ENCODE measurements around the gene SHKBP1. TPM values are rescaled to one million over a fixed set of nuclear protein-coding genes. Genes with fewer than 3 reads are reported as not detected.
A peak's percentile ranks its signal among the peaks of the same experiment; 100 is the strongest.
"Not testable (repeated sequence)": the region's sequence is repeated elsewhere in the genome, so short reads cannot be mapped to it uniquely, and the experiment has no call there.

SHKBP1 gene
- total and polyA plus RNA-seq, 2 donors from 2014 or later = 69.6 to 91.3 TPM

GRCh38 chr19:40542202-40542859, 34.3 kb upstream of the SHKBP1 start:
- Histone ChIP-seq H3K9me3 (ENCODE audit: control insufficient read depth in 2 of 3, insufficient read depth in 1 of 3, low read length in 3 of 3) (no peaks in the 10 kb centered on the region), H3K36me3 (ENCODE audit: control insufficient read depth in 2 of 3, insufficient read depth in 3 of 3, low read length in 3 of 3) (no peaks in the 10 kb centered on the region), H3K4me1 (ENCODE audit: control insufficient read depth in 2 of 3, insufficient read depth in 2 of 3, low read depth in 1 of 3, low read length in 3 of 3) (no peaks in the 10 kb centered on the region), H3K27me3 (ENCODE audit: control insufficient read depth, insufficient read depth, low read length) (no peaks in the 10 kb centered on the region), H3K27ac (ENCODE audit: low read depth in 2 of 2, low read length in 2 of 2) (no peak overlapping the region), H3K4me3 (ENCODE audit: low read length in 3 of 3) (no peak overlapping the region), H3K9ac (ENCODE audit: low read length in 3 of 3) (no peak overlapping the region)
- no peak for TF ChIP-seq CTCF (IDR thresholded peaks at IDR 0.05; ENCODE audit: borderline replicate concordance, extremely low read depth, insufficient read depth)
- intact Hi-C loops (cut with DNase I) = loop anchor here (10.0 kb wide), 1 partner anchor 52 kb away; no protein-coding TSS in a partner anchor
- FAIRE-seq = no peak
- peak; percentile 59 to 94 (median 69) for DNase-seq

- no peaks in the 10 kb centered on the region for H3K36me3 ChIP-seq (ENCODE audit: control insufficient read depth in 2 of 3, insufficient read depth in 3 of 3, low read length in 3 of 3)
- H3K9ac ChIP-seq (ENCODE audit: low read length in 3 of 3) = no peak overlapping the region
- no peak overlapping the region for H3K27ac ChIP-seq (ENCODE audit: low read depth in 2 of 2, low read length in 2 of 2)
- H3K9me3 ChIP-seq (ENCODE audit: control insufficient read depth in 2 of 3, insufficient read depth in 1 of 3, low read length in 3 of 3) = no peaks in the 10 kb centered on the region
- no peak for TF ChIP-seq CTCF (IDR thresholded peaks at IDR 0.05; ENCODE audit: borderline replicate concordance, extremely low read depth, insufficient read depth)
- H3K4me1 ChIP-seq (ENCODE audit: control insufficient read depth in 2 of 3, insufficient read depth in 2 of 3, low read depth in 1 of 3, low read length in 3 of 3) = no peaks in the 10 kb centered on the region
- intact Hi-C loops (cut with DNase I) = loop anchor here (10.0 kb wide), 1 partner anchor 52 kb away; no protein-coding TSS in a partner anchor
- H3K27me3 ChIP-seq (ENCODE audit: control insufficient read depth, insufficient read depth, low read length) = no peaks in the 10 kb centered on the region
- FAIRE-seq (no peak), DNase-seq (no peak)
- no peak overlapping the region for H3K4me3 ChIP-seq (ENCODE audit: low read length in 3 of 3)
These were observed 33.6 kb upstream of the SHKBP1 start for GRCh38 chr19:40543029-40543597.

GRCh38 chr19:40546153-40546841, 30.4 kb upstream of the SHKBP1 start:
- H3K27me3 ChIP-seq (ENCODE audit: control insufficient read depth, insufficient read depth, low read length); H3K4me1 ChIP-seq (ENCODE audit: control insufficient read depth in 2 of 3, insufficient read depth in 2 of 3, low read depth in 1 of 3, low read length in 3 of 3); H3K27ac ChIP-seq (ENCODE audit: low read depth in 2 of 2, low read length in 2 of 2); H3K9me3 ChIP-seq (ENCODE audit: control insufficient read depth in 2 of 3, insufficient read depth in 1 of 3, low read length in 3 of 3); FAIRE-seq; DNase-seq; H3K9ac ChIP-seq (ENCODE audit: low read length in 3 of 3); H3K4me3 ChIP-seq (ENCODE audit: low read length in 3 of 3); H3K36me3 ChIP-seq (ENCODE audit: control insufficient read depth in 2 of 3, insufficient read depth in 3 of 3, low read length in 3 of 3): not testable (repeated sequence)
- intact Hi-C loops (cut with DNase I) = loop anchor here (10.0 kb wide), 1 partner anchor 49 kb away; no protein-coding TSS in a partner anchor

GRCh38 chr19:40547190-40547589, 29.5 kb upstream of the SHKBP1 start:
- not testable (repeated sequence) for H3K36me3 ChIP-seq (ENCODE audit: control insufficient read depth in 2 of 3, insufficient read depth in 3 of 3, low read length in 3 of 3); H3K9me3 ChIP-seq (ENCODE audit: control insufficient read depth in 2 of 3, insufficient read depth in 1 of 3, low read length in 3 of 3); DNase-seq; H3K4me1 ChIP-seq (ENCODE audit: control insufficient read depth in 2 of 3, insufficient read depth in 2 of 3, low read depth in 1 of 3, low read length in 3 of 3); FAIRE-seq; H3K27ac ChIP-seq (ENCODE audit: low read depth in 2 of 2, low read length in 2 of 2); H3K9ac ChIP-seq (ENCODE audit: low read length in 3 of 3); H3K27me3 ChIP-seq (ENCODE audit: control insufficient read depth, insufficient read depth, low read length); H3K4me3 ChIP-seq (ENCODE audit: low read length in 3 of 3)
- intact Hi-C loops (cut with DNase I) = loop anchor here (10.0 kb wide), 1 partner anchor 48 kb away; no protein-coding TSS in a partner anchor

Measured in kidney (tissue), 14 donors.